HG03342 (cell line): ENCODE data around the gene CNTN5.

Experiments
- ATAC-seq: cut with Tn5 transposase; IDR thresholded peaks from one replicate; pipeline ENCODE4 v1.9.1; 2021; ENCODE audit warnings: mild to moderate bottlenecking, moderate library complexity; ENCODE audit not compliant: unreplicated experiment

CNTN5 gene

GRCh38 chr11:100397401-100397800, 1376.7 kb downstream of the CNTN5 start:
- no peak for ATAC-seq

GRCh38 chr11:100403816-100404215, 1383.1 kb downstream of the CNTN5 start:
- ATAC-seq = no peak

- ATAC-seq = no peak
Measured at GRCh38 chr11:100404907-100405306, 1384.2 kb downstream of the CNTN5 start.
